NCI-H2196 (cell line): ENCODE data around the gene NPTN.

Experiments used
- DNase-seq: peaks from one replicate; lab custom pipeline; 2025; ENCODE audit not compliant: unreplicated experiment; lab: John Stamatoyannopoulos, UW

Gene NPTN

GRCh38 chr15:73632670-73633058 is 525 bp downstream of the NPTN start:
- DNase-seq, result no peak

- DNase-seq, result no peak
Measured at GRCh38 chr15:73631915-73632669, 1.1 kb downstream of the NPTN start.

- DNase-seq, result peak; percentile 6
Measured at GRCh38 chr15:73630921-73631362, 2.2 kb downstream of the NPTN start.

- no peak for DNase-seq
Measured at GRCh38 chr15:73629798-73630429, 3.3 kb downstream of the NPTN start.

- DNase-seq, result no peak
Measured at GRCh38 chr15:73628976-73629797, 4.0 kb downstream of the NPTN start.

GRCh38 chr15:73628102-73628501 is 5.1 kb downstream of the NPTN start:
- no peak for DNase-seq

- DNase-seq, result no peak
Measured at GRCh38 chr15:73626072-73626471, 7.1 kb downstream of the NPTN start.

- no peak for DNase-seq
Measured at GRCh38 chr15:73624530-73624929, 8.7 kb downstream of the NPTN start.

GRCh38 chr15:73621286-73621826 is 11.8 kb downstream of the NPTN start:
- DNase-seq, result no peak

GRCh38 chr15:73620078-73620477 is 13.1 kb downstream of the NPTN start:
- DNase-seq, result no peak

- no peak for DNase-seq
Measured at GRCh38 chr15:73617913-73618312, 15.3 kb downstream of the NPTN start.

- no peak for DNase-seq
Measured at GRCh38 chr15:73617301-73617831, 15.8 kb downstream of the NPTN start.

GRCh38 chr15:73608941-73609340 is 24.2 kb downstream of the NPTN start:
- DNase-seq, result no peak

GRCh38 chr15:73608475-73608874 is 24.7 kb downstream of the NPTN start:
- DNase-seq, result no peak

GRCh38 chr15:73607843-73608242 is 25.3 kb downstream of the NPTN start:
- no peak for DNase-seq

GRCh38 chr15:73607405-73607804 is 25.8 kb downstream of the NPTN start:
- DNase-seq, result no peak

GRCh38 chr15:73605759-73606436 is 27.3 kb downstream of the NPTN start:
- DNase-seq, result no peak

GRCh38 chr15:73604477-73604876 is 28.7 kb downstream of the NPTN start:
- DNase-seq, result no peak

GRCh38 chr15:73602992-73603391 is 30.2 kb downstream of the NPTN start:
- no peak for DNase-seq

- no peak for DNase-seq
Measured at GRCh38 chr15:73602446-73602843, 30.7 kb downstream of the NPTN start.
